VCaP (cell line): ENCODE measurements around the gene ZDHHC8.
A peak's percentile ranks its signal among the peaks of the same experiment; 100 is the strongest.

ENCODE experiments used
- H3K27ac ChIP-seq: fragments of 450-650 bp; 2 replicates; pipeline ENCODE4 v1.5.1; 2017
- TF ChIP-seq, protein P1 (sequence below): fragments of 450-650 bp; conservative IDR thresholded peaks from 2 replicates; pipeline ENCODE4 v1.5.1; 2017; ENCODE audit warnings: mild to moderate bottlenecking, moderate library complexity

ZDHHC8 gene, protein sequence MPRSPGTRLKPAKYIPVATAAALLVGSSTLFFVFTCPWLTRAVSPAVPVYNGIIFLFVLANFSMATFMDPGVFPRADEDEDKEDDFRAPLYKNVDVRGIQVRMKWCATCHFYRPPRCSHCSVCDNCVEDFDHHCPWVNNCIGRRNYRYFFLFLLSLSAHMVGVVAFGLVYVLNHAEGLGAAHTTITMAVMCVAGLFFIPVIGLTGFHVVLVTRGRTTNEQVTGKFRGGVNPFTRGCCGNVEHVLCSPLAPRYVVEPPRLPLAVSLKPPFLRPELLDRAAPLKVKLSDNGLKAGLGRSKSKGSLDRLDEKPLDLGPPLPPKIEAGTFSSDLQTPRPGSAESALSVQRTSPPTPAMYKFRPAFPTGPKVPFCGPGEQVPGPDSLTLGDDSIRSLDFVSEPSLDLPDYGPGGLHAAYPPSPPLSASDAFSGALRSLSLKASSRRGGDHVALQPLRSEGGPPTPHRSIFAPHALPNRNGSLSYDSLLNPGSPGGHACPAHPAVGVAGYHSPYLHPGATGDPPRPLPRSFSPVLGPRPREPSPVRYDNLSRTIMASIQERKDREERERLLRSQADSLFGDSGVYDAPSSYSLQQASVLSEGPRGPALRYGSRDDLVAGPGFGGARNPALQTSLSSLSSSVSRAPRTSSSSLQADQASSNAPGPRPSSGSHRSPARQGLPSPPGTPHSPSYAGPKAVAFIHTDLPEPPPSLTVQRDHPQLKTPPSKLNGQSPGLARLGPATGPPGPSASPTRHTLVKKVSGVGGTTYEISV

DNA sequence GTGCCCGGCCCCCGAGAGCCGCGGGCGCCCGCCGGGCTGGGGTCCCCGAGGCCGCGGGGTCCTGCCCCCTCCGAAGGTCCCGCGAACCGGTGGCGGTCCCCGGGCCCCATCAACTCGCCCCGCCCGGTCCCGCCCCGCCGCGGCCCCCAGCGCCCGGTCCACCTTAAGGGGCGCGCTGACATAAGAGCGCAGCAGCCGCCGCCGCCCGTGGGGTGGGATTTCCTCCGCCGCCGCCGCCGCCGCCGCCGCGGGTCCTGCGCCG, at the start of gene ZDHHC8:
Gene ZDHHC8, plus strand, starts transcription at position 208 of the 262 bp plus-strand sequence. CDS start 144 bp downstream, outside the sequence.
- peak within 1 kb of the TSS; percentile 92 for H3K27ac ChIP-seq
- TF ChIP-seq, protein P1, sequence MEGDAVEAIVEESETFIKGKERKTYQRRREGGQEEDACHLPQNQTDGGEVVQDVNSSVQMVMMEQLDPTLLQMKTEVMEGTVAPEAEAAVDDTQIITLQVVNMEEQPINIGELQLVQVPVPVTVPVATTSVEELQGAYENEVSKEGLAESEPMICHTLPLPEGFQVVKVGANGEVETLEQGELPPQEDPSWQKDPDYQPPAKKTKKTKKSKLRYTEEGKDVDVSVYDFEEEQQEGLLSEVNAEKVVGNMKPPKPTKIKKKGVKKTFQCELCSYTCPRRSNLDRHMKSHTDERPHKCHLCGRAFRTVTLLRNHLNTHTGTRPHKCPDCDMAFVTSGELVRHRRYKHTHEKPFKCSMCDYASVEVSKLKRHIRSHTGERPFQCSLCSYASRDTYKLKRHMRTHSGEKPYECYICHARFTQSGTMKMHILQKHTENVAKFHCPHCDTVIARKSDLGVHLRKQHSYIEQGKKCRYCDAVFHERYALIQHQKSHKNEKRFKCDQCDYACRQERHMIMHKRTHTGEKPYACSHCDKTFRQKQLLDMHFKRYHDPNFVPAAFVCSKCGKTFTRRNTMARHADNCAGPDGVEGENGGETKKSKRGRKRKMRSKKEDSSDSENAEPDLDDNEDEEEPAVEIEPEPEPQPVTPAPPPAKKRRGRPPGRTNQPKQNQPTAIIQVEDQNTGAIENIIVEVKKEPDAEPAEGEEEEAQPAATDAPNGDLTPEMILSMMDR = no peak

DNA sequence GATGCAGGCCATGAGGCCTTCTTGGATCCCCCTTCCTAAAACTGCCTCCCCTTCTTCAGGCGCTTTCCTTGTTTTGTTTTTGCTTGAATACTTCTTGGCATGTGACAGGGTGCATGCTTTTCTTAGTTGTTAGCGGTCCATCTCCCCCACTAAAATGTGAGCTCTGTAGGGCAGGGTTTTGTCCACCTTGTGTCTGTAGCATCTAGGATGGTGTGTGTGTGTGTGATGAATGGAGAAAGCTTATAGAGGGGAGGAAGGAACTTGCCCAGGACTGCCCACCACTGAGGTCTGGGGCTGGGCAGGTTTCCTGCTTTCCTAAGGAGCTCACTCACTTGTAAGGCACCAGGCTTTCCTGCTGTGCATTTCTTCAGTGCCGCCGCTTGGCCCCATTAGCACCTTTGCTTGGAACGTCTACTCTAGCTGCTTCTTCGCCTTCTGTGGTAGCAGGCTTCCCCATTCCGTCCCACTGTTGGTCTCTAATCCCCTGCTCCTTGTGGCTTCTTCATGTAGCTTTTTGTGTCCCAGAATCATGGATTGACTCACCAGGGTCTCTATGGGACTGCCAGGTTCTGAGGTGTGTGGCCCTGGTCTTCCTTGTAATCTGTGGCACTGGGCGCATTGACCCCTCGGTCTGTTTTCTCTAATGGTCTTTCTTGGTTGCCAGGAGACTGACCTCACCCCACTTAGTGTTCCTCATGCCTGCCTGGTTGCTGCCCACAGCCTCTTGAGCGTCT, 48.3 kb upstream of the ZDHHC8 start:
- H3K27ac ChIP-seq = peak overlapping the region; percentile 98
- TF ChIP-seq, protein P1 = no peak

DNA sequence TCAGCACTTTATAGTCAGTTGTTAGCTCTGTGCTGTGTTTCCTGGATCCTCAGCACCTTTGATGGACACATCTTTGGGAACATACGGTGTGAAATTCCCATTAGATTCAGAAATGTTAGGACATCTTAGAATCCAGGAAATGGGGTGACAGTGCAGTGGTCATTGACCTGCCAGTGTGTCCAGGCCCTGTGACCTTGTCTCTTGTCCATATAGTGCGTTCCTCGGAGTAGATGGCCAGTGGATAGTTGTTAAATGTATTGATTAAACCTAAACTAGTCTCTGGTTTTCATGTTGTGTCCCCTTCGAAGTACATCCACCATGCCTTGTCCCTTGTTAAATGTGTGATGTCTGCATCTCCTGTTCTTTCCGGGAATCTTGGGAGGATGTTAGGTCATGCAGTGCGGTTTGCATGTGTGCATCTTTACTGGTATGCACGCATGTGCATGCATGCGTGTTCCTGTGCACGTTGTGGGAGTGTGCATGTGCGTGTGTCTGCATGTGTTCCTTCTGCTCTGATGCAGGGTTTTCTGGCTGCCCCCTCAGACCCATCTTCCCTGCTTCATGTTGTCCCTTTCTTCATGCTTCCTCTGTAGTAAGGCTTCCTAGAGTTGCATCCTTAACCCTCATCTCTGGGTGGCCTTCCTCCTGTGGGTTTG, 47.6 kb upstream of the ZDHHC8 start:
- TF ChIP-seq, protein P1 = no peak
- H3K27ac ChIP-seq = peak overlapping the region; percentile 98

DNA sequence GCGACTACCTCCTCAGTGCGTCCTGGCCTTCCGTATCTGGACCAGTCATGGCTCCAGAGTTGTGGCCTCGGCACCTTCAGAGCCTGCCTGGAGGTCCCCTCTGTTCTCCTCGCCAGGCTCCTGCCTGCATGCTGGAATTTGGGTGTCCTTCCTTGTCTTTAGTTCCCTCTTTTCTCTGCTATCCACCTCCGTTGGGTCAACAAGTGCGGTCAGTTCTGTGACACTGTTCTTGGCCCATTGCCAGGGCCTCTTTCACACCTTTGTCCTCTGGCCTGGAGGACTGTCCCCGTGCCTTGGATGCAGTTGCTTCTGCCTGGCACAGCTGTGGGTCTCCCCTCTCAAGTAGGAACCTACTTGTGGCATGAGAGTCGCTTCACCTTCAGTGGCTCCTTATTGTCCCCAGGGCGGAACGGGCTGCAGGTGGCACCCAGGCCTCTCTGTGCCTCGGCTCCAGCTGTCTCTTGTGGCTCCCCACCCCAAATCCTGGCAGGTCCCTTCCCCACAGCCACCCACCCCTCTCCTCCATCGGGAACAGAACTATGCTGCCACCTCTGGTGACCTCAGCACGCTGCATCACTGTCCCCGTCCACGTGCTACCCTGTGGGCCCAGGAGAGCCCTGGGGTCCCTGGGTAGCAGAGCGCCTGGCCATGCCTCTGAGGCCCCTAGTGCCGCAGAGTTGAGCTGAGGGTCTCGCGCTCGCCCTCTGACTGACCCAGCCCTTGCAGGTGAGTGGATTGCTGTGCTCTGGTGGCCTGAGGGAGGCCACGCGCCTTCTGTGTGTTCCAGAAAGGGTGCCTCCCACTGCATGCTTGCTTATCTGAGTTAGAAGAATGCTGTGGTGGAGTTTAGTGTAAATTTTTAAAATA, 46.8 kb upstream of the ZDHHC8 start:
- TF ChIP-seq, protein P1 = peak; percentile 66
- H3K27ac ChIP-seq = peak overlapping the region; percentile 98

DNA sequence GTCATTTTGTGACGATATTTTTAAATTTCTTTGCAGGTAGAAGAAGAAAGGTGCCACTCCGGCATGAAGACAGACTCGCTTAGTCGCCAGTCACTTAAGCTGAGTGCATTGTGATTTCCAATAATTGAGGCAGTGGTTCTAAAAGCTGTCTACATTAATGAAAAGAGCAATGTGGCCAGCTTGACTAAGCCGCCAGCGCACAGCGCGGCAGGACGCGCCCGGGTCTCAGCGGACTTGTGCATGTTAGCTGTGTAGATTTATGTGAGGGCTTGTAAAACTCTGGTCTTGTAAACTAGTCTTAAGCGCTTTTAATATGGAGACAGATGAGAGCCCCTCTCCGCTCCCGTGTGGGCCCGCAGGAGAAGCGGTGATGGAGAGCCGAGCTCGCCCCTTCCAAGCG, 46.0 kb upstream of the ZDHHC8 start:
- TF ChIP-seq, protein P1 = no peak
- peak overlapping the region; percentile 98; the same call in 1 of the 2 replicates for H3K27ac ChIP-seq

DNA sequence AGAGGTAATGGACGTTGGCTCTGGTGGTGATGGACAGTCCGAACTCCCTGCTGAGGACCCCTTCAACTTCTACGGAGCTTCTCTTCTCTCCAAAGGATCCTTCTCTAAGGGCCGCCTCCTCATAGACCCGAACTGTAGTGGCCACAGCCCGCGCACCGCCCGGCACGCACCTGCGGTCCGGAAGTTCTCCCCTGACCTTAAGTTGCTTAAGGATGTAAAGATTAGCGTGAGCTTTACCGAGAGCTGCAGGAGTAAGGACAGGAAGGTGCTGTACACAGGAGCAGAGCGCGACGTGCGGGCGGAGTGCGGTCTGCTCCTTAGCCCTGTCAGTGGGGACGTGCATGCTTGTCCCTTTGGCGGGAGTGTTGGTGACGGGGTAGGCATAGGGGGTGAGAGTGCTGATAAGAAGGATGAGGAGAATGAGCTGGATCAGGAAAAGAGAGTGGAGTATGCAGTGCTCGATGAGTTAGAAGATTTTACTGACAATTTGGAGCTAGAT, 45.5 kb upstream of the ZDHHC8 start:
- 0 out of 2 replicates have a peak overlapping the region, but pooled peaks have one; percentile 98 for H3K27ac ChIP-seq
- TF ChIP-seq, protein P1 = no peak
